Liver (tissue), 9 donors: ENCODE measurements around the gene DNAJC15. TPM values are rescaled to one million over a fixed set of nuclear protein-coding genes. Genes with fewer than 3 reads are reported as not detected.

Experiments used
- DNase-seq: peaks from one replicate; pipeline ENCODE4 v3.0.0-alpha.2; 2017; ENCODE audit warnings: low spot score
- H3K27ac ChIP-seq, 2 donors: one replicate each; pipeline ENCODE4 v1.7.0; 2013; ENCODE audit warnings: inconsistent platforms in 2 of 2, low read length in 2 of 2, control low read depth in 1 of 2, low read depth in 1 of 2, mild to moderate bottlenecking in 1 of 2
- H3K27me3 ChIP-seq, 4 donors: one replicate each; pipeline versions ENCODE4 v1.6.1 to v1.7.0; 2013; ENCODE audit warnings: low read length in 3 of 4, inconsistent platforms in 1 of 4, mild to moderate bottlenecking in 1 of 4, moderate library complexity in 1 of 4; ENCODE audit not compliant: control insufficient read depth in 4 of 4, insufficient read depth in 4 of 4
- H3K36me3 ChIP-seq, 4 donors: one replicate each; pipeline versions ENCODE4 v1.6.1 to v1.7.0; 2013; ENCODE audit warnings: low read length in 3 of 4, mild to moderate bottlenecking in 3 of 4, low read depth in 1 of 4, moderate library complexity in 1 of 4; ENCODE audit not compliant: control insufficient read depth in 4 of 4, insufficient read depth in 3 of 4
- H3K4me1 ChIP-seq, 4 donors: one replicate each; pipeline versions ENCODE4 v1.6.1 to v1.7.0; 2013; ENCODE audit warnings: low read length in 3 of 4, mild to moderate bottlenecking in 3 of 4, moderate library complexity in 1 of 4; ENCODE audit not compliant: control insufficient read depth in 4 of 4, insufficient read depth in 4 of 4
- H3K4me3 ChIP-seq, 3 donors: one replicate each; pipeline versions ENCODE4 v1.6.1 to v1.7.0; 2013; ENCODE audit warnings: low read length in 3 of 3, control low read depth in 1 of 3, low read depth in 1 of 3, mild to moderate bottlenecking in 1 of 3
- H3K9ac ChIP-seq, 2 donors: one replicate each; pipeline ENCODE4 v1.7.0; 2013; ENCODE audit warnings: low read length in 2 of 2, mild to moderate bottlenecking in 2 of 2, moderate library complexity in 2 of 2, control low read depth in 1 of 2, low read depth in 1 of 2
- H3K9me3 ChIP-seq, 4 donors: one replicate each; pipeline versions ENCODE4 v1.6.1 to v1.7.0; 2013; ENCODE audit warnings: low read length in 3 of 4; ENCODE audit not compliant: control insufficient read depth in 4 of 4
- ATF3 ChIP-seq: IDR thresholded peaks from 2 replicates; pipeline ENCODE4 v1.6.1; 2016; ENCODE audit warnings: antibody characterized with exemption
- CTCF ChIP-seq: fragments of 150-350 bp; IDR thresholded peaks from 2 replicates; pipeline ENCODE4 v1.5.1; 2017; ENCODE audit warnings: improper control_type of control experiment, low read depth, low read length; ENCODE audit not compliant: missing input control
- EGR1 ChIP-seq, 2 donors: IDR thresholded peaks; 2 replicates each; pipeline ENCODE4 v1.6.1; 2016 to 2018; ENCODE audit warnings: antibody characterized with exemption in 2 of 2, low read depth in 2 of 2
- FOXA1 ChIP-seq: IDR thresholded peaks from 2 replicates; pipeline ENCODE4 v1.6.1; 2016; ENCODE audit warnings: antibody characterized with exemption
- GABPA ChIP-seq, 2 donors: IDR thresholded peaks in 1 of 2; conservative IDR thresholded peaks in 1 of 2; 2 replicates each; pipeline ENCODE4 v1.6.1; 2016; ENCODE audit warnings: antibody characterized with exemption in 2 of 2, mild to moderate bottlenecking in 1 of 2, moderate library complexity in 1 of 2
- HNF4A ChIP-seq, 2 donors: conservative IDR thresholded peaks; 2 replicates each; pipeline ENCODE4 v1.6.1; 2016; ENCODE audit warnings: antibody characterized with exemption in 2 of 2, mild to moderate bottlenecking in 2 of 2
- HNF4G ChIP-seq: IDR thresholded peaks from 2 replicates; pipeline ENCODE4 v1.6.1; 2016; ENCODE audit warnings: antibody characterized with exemption
- JUND ChIP-seq, 2 donors: IDR thresholded peaks; 2 replicates each; pipeline ENCODE4 v1.6.1; 2016; ENCODE audit warnings: antibody characterized with exemption in 2 of 2
- MAX ChIP-seq: IDR thresholded peaks from 2 replicates; pipeline ENCODE4 v1.6.1; 2016; ENCODE audit warnings: antibody characterized with exemption
- NR2F2 ChIP-seq: IDR thresholded peaks from 2 replicates; pipeline ENCODE4 v1.6.1; 2016; ENCODE audit warnings: antibody characterized with exemption
- REST ChIP-seq: IDR thresholded peaks from 2 replicates; pipeline ENCODE4 v1.6.1; 2016; ENCODE audit warnings: antibody characterized with exemption, mild to moderate bottlenecking
- RXRA ChIP-seq, 2 donors: IDR thresholded peaks; 2 replicates each; pipeline ENCODE4 v1.6.1; 2017 to 2018; ENCODE audit warnings: antibody characterized with exemption in 2 of 2, mild to moderate bottlenecking in 1 of 2
- SP1 ChIP-seq: IDR thresholded peaks from 2 replicates; pipeline ENCODE4 v1.6.1; 2018; ENCODE audit warnings: antibody characterized with exemption, mild to moderate bottlenecking
- TAF1 ChIP-seq: conservative IDR thresholded peaks from 2 replicates; pipeline ENCODE4 v1.6.1; 2016; ENCODE audit warnings: antibody characterized with exemption, mild to moderate bottlenecking
- YY1 ChIP-seq: IDR thresholded peaks from 2 replicates; pipeline ENCODE4 v1.6.1; 2016; ENCODE audit warnings: antibody characterized with exemption, mild to moderate bottlenecking
- ZBTB33 ChIP-seq: IDR thresholded peaks from 2 replicates; pipeline ENCODE4 v1.6.1; 2016; ENCODE audit warnings: antibody characterized with exemption
- WGBS: extraction: QIAGEN DNeasy Blood & Tissue Kit; methylation state at CpG from one replicate; pipeline ENCODE4 v1.1.7; 2013; 5-methylcytosine and 5-hydroxymethylcytosine counted together
- polyA plus RNA-seq, 2 donors: library from polyadenylated mRNA; stranded (reverse) in 1 of 2; unstranded in 1 of 2; fragments of 200-250 nt in 1 of 2; fragments of >200 nt in 1 of 2; fragmentation: Nextera tagmentation in 1 of 2; extraction: Ambion mirVana in 1 of 2; gene quantifications; one replicate each; pipeline versions ENCODE4 v1.2.1 to v1.2.3, GENCODE V29; 2013 to 2015
- total RNA-seq, 2 donors: library from RNA; depleted of rRNA; stranded (reverse); fragments of >200 nt; gene quantifications; one replicate each; pipeline ENCODE4 v1.2.3, GENCODE V29; 2014
- donor health status: healthy.
- donor health status: healthy.
- donor health status: healthy.
- donor health status: healthy.
- donor health status: healthy.

Gene DNAJC15
- total and polyA plus RNA-seq, 4 donors: 5.8 to 55.4 (median 14.0) TPM

- 78% methylated on average over 12 of the region's 12 CpGs for whole genome bisulfite sequencing
Observed at GRCh38 chr13:43022934-43023288, 475 bp upstream of the DNAJC15 start.

GRCh38 chr13:43026262-43026661 lies 2.9 kb downstream of the DNAJC15 start:
- H3K36me3 ChIP-seq: peaks cover 0 to 4% (median 0%) of the 10 kb centered on the region in 4 donors
- 50% methylated on average over 2 of the region's 2 CpGs for WGBS
- H3K4me1 ChIP-seq: peaks cover 2 to 14% (median 11%) of the 10 kb centered on the region in 4 donors
- H3K4me3 ChIP-seq: no peak overlapping the region
- no peak for DNase-seq
- H3K27ac ChIP-seq: no peak overlapping the region
- H3K27me3 ChIP-seq: no peaks in the 10 kb centered on the region
- no peak overlapping the region for H3K9ac ChIP-seq
- H3K9me3 ChIP-seq: no peaks in the 10 kb centered on the region
- TF ChIP-seq FOXA1 (no peak), EGR1 (IDR thresholded peaks at IDR 0.05; ENCODE audit: low read depth in 2 of 2) (no peak)

More at GRCh38 chr13:43022934-43023288, 475 bp upstream of the DNAJC15 start:
- Histone ChIP-seq H3K9ac (peak overlapping the region in 1 of 2 donors; percentile 39), H3K27ac (peak overlapping the region in 1 of 2 donors; percentile 92), H3K9me3 (no peaks in the 10 kb centered on the region), H3K4me1 (peaks cover 2 to 14% (median 11%) of the 10 kb centered on the region in 4 donors), H3K36me3 (peaks cover 0 to 4% (median 0%) of the 10 kb centered on the region in 4 donors), H3K4me3 (peak overlapping the region in 2 of 3 donors; percentile 63 to 98), H3K27me3 (no peaks in the 10 kb centered on the region)
- no peak for DNase-seq
- TF ChIP-seq MAX (no peak), NR2F2 (no peak), CTCF (no peak), ATF3 (no peak), SP1 (no peak), HNF4A (conservative IDR thresholded peaks at IDR 0.05) (no peak), YY1 (no peak), FOXA1 (no peak), JUND (IDR thresholded peaks at IDR 0.05) (no peak), HNF4G (no peak), EGR1 (IDR thresholded peaks at IDR 0.05; ENCODE audit: low read depth in 2 of 2) (no peak), GABPA (IDR thresholded peaks at IDR 0.05 in 1 of 2, conservative IDR thresholded peaks at IDR 0.05 in 1 of 2) (no peak), TAF1 (no peak), RXRA (IDR thresholded peaks at IDR 0.05) (no peak)

GRCh38 chr13:43030548-43030947 lies 7.2 kb downstream of the DNAJC15 start:
- no peak overlapping the region for H3K4me3 ChIP-seq
- H3K4me1 ChIP-seq: peaks cover 0 to 4% (median under 1%) of the 10 kb centered on the region in 4 donors
- H3K36me3 ChIP-seq: peaks cover 0 to 4% (median 0%) of the 10 kb centered on the region in 4 donors
- no peak for DNase-seq
- H3K27me3 ChIP-seq: no peaks in the 10 kb centered on the region
- 96% methylated on average over 4 of the region's 4 CpGs for WGBS
- H3K9ac ChIP-seq: no peak overlapping the region
- peaks cover 0 to 2% (median 0%) of the 10 kb centered on the region in 4 donors for H3K9me3 ChIP-seq
- H3K27ac ChIP-seq: no peak overlapping the region
- TF ChIP-seq ATF3 (no peak), HNF4G (no peak), MAX (no peak), CTCF (no peak), FOXA1 (no peak), YY1 (no peak), JUND (IDR thresholded peaks at IDR 0.05) (no peak), REST (no peak), ZBTB33 (no peak)
